Type B pancreatic cell (in vitro differentiated cells): ENCODE measurements around the gene TMED3. TPM values are rescaled to one million over a fixed set of nuclear protein-coding genes. Genes with fewer than 3 reads are reported as not detected.

Experiments
- DNase-seq: peaks from one replicate; pipeline ENCODE4 v3.0.0; 2021; ENCODE audit warnings: mixed read lengths; ENCODE audit not compliant: unreplicated experiment; ENCODE audit errors: extremely low spot score
- H3K27ac Mint-ChIP-seq: 2 replicates; pipeline ENCODE4 v1.8.0; 2021; ENCODE audit warnings: mild to moderate bottlenecking, mixed read lengths
- H3K27me3 Mint-ChIP-seq: 2 replicates; pipeline ENCODE4 v1.8.0; 2021; ENCODE audit warnings: mixed read lengths
- H3K36me3 Mint-ChIP-seq: 2 replicates; pipeline ENCODE4 v1.8.0; 2021; ENCODE audit warnings: mixed read lengths
- H3K4me1 Mint-ChIP-seq: one replicate; pipeline ENCODE4 v1.8.0; 2021; ENCODE audit warnings: mixed read lengths; ENCODE audit not compliant: unreplicated experiment
- H3K4me3 Mint-ChIP-seq: 2 replicates; pipeline ENCODE4 v1.8.0; 2021; ENCODE audit warnings: mild to moderate bottlenecking, mixed read lengths
- H3K9me3 Mint-ChIP-seq: 2 replicates; pipeline ENCODE4 v1.8.0; 2021; ENCODE audit warnings: mixed read lengths
- CTCF ChIP-seq: fragments of 200-600 bp; sonication (generic); conservative IDR thresholded peaks from 2 replicates; pipeline ENCODE4 v1.5.0; 2021; ENCODE audit warnings: antibody characterized with exemption, mild to moderate bottlenecking
- total RNA-seq: library from RNA; stranded (reverse); gene quantifications from 2 replicates; pipeline ENCODE4 v1.2.1, GENCODE V29; 2021; ENCODE audit warnings: low replicate concordance

The TMED3 gene
- total RNA-seq, 1 donor from 2014 or later, result 87.6 TPM

- no peaks in the 10 kb centered on the region for H3K9me3 Mint-ChIP-seq
- H3K27ac Mint-ChIP-seq, result no peak overlapping the region
- no peaks in the 10 kb centered on the region for H3K4me1 Mint-ChIP-seq
- DNase-seq, result peak; percentile 77
- H3K4me3 Mint-ChIP-seq, result peak overlapping the region; percentile 17
- H3K27me3 Mint-ChIP-seq, result peaks cover 100% of the 10 kb centered on the region
- no peaks in the 10 kb centered on the region for H3K36me3 Mint-ChIP-seq
- no peak for TF ChIP-seq CTCF
Observed at GRCh38 chr15:79283252-79284048, 27.5 kb upstream of the TMED3 start.

GRCh38 chr15:79290642-79291275 is 20.2 kb upstream of the TMED3 start:
- Mint-ChIP-seq H3K27ac (no peak overlapping the region), H3K27me3 (peaks cover 81% of the 10 kb centered on the region), H3K4me3 (no peak overlapping the region), H3K9me3 (no peaks in the 10 kb centered on the region), H3K4me1 (no peaks in the 10 kb centered on the region), H3K36me3 (no peaks in the 10 kb centered on the region)
- no peak for TF ChIP-seq CTCF
- DNase-seq, result no peak

- H3K27me3 Mint-ChIP-seq, result peaks cover 73% of the 10 kb centered on the region
- no peaks in the 10 kb centered on the region for H3K9me3 Mint-ChIP-seq
- no peak overlapping the region for H3K27ac Mint-ChIP-seq
- no peak for DNase-seq
- no peak for TF ChIP-seq CTCF
- H3K36me3 Mint-ChIP-seq, result no peaks in the 10 kb centered on the region
- H3K4me3 Mint-ChIP-seq, result no peak overlapping the region
- H3K4me1 Mint-ChIP-seq, result no peaks in the 10 kb centered on the region
Observed at GRCh38 chr15:79292011-79292410, 18.9 kb upstream of the TMED3 start.

- Mint-ChIP-seq H3K27me3 (peaks cover 74% of the 10 kb centered on the region), H3K4me1 (no peaks in the 10 kb centered on the region), H3K9me3 (no peaks in the 10 kb centered on the region), H3K27ac (no peak overlapping the region), H3K4me3 (no peak overlapping the region), H3K36me3 (no peaks in the 10 kb centered on the region)
- TF ChIP-seq CTCF, result no peak
- DNase-seq, result no peak
Observed at GRCh38 chr15:79294075-79294474, 16.8 kb upstream of the TMED3 start.

- H3K9me3 Mint-ChIP-seq, result no peaks in the 10 kb centered on the region
- no peaks in the 10 kb centered on the region for H3K4me1 Mint-ChIP-seq
- H3K27me3 Mint-ChIP-seq, result peaks cover 76% of the 10 kb centered on the region
- no peak for DNase-seq
- H3K36me3 Mint-ChIP-seq, result no peaks in the 10 kb centered on the region
- H3K27ac Mint-ChIP-seq, result no peak overlapping the region
- H3K4me3 Mint-ChIP-seq, result no peak overlapping the region
- peak; percentile 24 for TF ChIP-seq CTCF
Observed at GRCh38 chr15:79296583-79296982, 14.3 kb upstream of the TMED3 start.
